ENCODE data around the gene SH3RF3. TPM values are rescaled to one million over a fixed set of nuclear protein-coding genes. Genes with fewer than 3 reads are reported as not detected.

SH3RF3 gene
- total RNA-seq, 1 donor from 2014 or later = 7.3 TPM

DNA sequence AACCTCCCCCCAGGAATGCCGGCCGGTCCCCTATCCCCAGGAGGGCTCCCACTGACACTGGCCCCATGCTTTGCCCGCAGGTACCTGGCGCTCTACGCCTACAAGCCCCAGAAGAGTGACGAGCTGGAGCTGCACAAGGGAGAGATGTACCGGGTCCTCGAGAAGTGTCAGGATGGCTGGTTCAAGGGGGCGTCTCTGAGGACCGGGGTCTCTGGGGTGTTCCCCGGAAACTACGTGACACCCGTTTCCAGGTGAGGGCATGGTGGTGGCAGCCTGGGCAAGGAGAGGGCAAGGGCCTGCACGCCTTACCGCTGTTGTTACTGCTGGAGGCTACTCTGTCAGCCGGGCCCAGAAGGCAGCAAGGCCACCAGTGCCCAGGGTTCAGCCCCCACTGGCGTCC is 303.4 kb downstream of the SH3RF3 start:
- H3K9me3 ChIP-seq (ENCODE audit: insufficient read depth, low read depth, low read length) = no peaks in the 10 kb centered on the region
- H3K9ac ChIP-seq (ENCODE audit: low read length) = no peak overlapping the region
- no peaks in the 10 kb centered on the region for H4K20me1 ChIP-seq (ENCODE audit: insufficient read depth, low read length)
- H3K4me2 ChIP-seq (ENCODE audit: low read length) = no peak overlapping the region
- no peak overlapping the region for H3K4me3 Mint-ChIP-seq (ENCODE audit: unreplicated experiment)
- no peak overlapping the region for H2AFZ ChIP-seq (ENCODE audit: low read depth, low read length)
- no peaks in the 10 kb centered on the region for H3K9me3 Mint-ChIP-seq (ENCODE audit: unreplicated experiment)
- peaks cover 11% of the 10 kb centered on the region for H3K4me1 Mint-ChIP-seq (ENCODE audit: low read depth, unreplicated experiment)
- no peaks in the 10 kb centered on the region for H3K27me3 ChIP-seq (ENCODE audit: insufficient read depth, low read length)
- peaks cover 28% of the 10 kb centered on the region for H3K27me3 Mint-ChIP-seq (ENCODE audit: low read depth, unreplicated experiment)
- H3K36me3 Mint-ChIP-seq (ENCODE audit: low read depth, unreplicated experiment) = peaks cover 25% of the 10 kb centered on the region
- H3K27ac ChIP-seq (ENCODE audit: low read depth, low read length) = no peak overlapping the region
- no peaks in the 10 kb centered on the region for H3K36me3 ChIP-seq (ENCODE audit: insufficient read depth, low read length)
- no peak overlapping the region for H3K27ac Mint-ChIP-seq (ENCODE audit: unreplicated experiment)
- DNase-seq (ENCODE audit: low read depth) (no peak), FAIRE-seq (no peak)
- H3K4me1 ChIP-seq (ENCODE audit: insufficient read depth, low read length) = peaks cover 5% of the 10 kb centered on the region
- no peak overlapping the region for H3K4me3 ChIP-seq (ENCODE audit: insufficient read depth, low read depth, low read length)
- no peak for TF ChIP-seq EZH2 (IDR thresholded peaks at IDR 0.05; ENCODE audit: insufficient read depth, low read length)
- TF ChIP-seq, protein P1, sequence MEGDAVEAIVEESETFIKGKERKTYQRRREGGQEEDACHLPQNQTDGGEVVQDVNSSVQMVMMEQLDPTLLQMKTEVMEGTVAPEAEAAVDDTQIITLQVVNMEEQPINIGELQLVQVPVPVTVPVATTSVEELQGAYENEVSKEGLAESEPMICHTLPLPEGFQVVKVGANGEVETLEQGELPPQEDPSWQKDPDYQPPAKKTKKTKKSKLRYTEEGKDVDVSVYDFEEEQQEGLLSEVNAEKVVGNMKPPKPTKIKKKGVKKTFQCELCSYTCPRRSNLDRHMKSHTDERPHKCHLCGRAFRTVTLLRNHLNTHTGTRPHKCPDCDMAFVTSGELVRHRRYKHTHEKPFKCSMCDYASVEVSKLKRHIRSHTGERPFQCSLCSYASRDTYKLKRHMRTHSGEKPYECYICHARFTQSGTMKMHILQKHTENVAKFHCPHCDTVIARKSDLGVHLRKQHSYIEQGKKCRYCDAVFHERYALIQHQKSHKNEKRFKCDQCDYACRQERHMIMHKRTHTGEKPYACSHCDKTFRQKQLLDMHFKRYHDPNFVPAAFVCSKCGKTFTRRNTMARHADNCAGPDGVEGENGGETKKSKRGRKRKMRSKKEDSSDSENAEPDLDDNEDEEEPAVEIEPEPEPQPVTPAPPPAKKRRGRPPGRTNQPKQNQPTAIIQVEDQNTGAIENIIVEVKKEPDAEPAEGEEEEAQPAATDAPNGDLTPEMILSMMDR (IDR thresholded peaks at IDR 0.05; ENCODE audit: insufficient read depth, low read depth, low read length) = no peak
- H3K79me2 ChIP-seq (ENCODE audit: insufficient read depth, low read length) = no peaks in the 10 kb centered on the region

DNA sequence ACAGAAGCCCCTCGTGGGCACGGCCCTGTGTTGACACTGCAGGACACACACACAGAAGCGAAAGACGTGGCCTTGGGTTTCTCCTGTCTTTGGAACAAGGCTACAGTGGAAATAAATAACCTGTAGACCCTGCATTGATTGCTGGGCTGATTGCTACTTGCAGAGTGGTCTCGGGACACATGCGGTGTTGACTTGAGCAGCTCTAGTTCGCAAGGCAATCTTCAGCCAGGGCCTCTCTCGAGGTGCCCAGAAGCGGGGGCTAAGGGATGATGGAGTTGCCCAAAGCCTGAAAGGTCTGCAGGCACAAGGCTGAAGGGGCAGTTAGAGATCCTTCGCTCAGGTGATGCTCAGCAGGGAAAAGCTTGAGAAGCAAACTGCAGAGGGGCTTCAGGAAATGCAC is 304.5 kb downstream of the SH3RF3 start:
- no peak overlapping the region for H3K4me3 ChIP-seq (ENCODE audit: insufficient read depth, low read depth, low read length)
- no peak overlapping the region for H3K9ac ChIP-seq (ENCODE audit: low read length)
- peaks cover 11% of the 10 kb centered on the region for H3K4me1 Mint-ChIP-seq (ENCODE audit: low read depth, unreplicated experiment)
- H3K27me3 ChIP-seq (ENCODE audit: insufficient read depth, low read length) = no peaks in the 10 kb centered on the region
- H3K27me3 Mint-ChIP-seq (ENCODE audit: low read depth, unreplicated experiment) = peaks cover 23% of the 10 kb centered on the region
- DNase-seq (ENCODE audit: low read depth) = no peak
- H3K4me2 ChIP-seq (ENCODE audit: low read length) = no peak overlapping the region
- no peak overlapping the region for H3K4me3 Mint-ChIP-seq (ENCODE audit: unreplicated experiment)
- peaks cover 24% of the 10 kb centered on the region for H3K36me3 Mint-ChIP-seq (ENCODE audit: low read depth, unreplicated experiment)
- H3K4me1 ChIP-seq (ENCODE audit: insufficient read depth, low read length) = peaks cover 7% of the 10 kb centered on the region
- no peaks in the 10 kb centered on the region for H3K79me2 ChIP-seq (ENCODE audit: insufficient read depth, low read length)
- no peak for FAIRE-seq
- no peak overlapping the region for H3K27ac ChIP-seq (ENCODE audit: low read depth, low read length)
- TF ChIP-seq, protein P1 (IDR thresholded peaks at IDR 0.05; ENCODE audit: insufficient read depth, low read depth, low read length) = no peak
- TF ChIP-seq EZH2 (IDR thresholded peaks at IDR 0.05; ENCODE audit: insufficient read depth, low read length) = no peak
- no peaks in the 10 kb centered on the region for H3K36me3 ChIP-seq (ENCODE audit: insufficient read depth, low read length)
- no peak overlapping the region for H2AFZ ChIP-seq (ENCODE audit: low read depth, low read length)
- H4K20me1 ChIP-seq (ENCODE audit: insufficient read depth, low read length) = no peaks in the 10 kb centered on the region
- no peaks in the 10 kb centered on the region for H3K9me3 ChIP-seq (ENCODE audit: insufficient read depth, low read depth, low read length)
- H3K27ac Mint-ChIP-seq (ENCODE audit: unreplicated experiment) = no peak overlapping the region
- no peaks in the 10 kb centered on the region for H3K9me3 Mint-ChIP-seq (ENCODE audit: unreplicated experiment)

DNA sequence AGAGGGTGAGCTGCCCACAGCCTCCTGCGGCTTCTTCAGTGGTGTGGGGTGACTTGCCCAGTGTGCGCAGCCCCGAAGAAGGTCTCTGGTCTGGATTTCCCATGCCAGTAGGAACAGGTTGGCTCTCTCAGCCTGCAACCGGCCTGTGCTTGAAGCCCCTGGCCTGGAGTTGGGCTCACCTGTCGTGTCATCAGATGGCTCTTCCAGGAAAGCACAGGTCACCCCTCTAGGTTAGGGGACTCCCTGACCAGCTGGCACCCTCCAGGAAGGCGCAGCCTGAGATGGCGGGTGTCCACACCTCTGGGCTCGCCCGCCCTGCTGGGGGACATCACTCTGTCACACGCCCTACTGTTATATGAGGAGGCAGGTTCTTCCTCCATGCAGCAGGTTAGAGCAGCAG is 304.9 kb downstream of the SH3RF3 start:
- H3K79me2 ChIP-seq (ENCODE audit: insufficient read depth, low read length) = no peaks in the 10 kb centered on the region
- Mint-ChIP-seq H3K4me1 (ENCODE audit: low read depth, unreplicated experiment) (peaks cover 15% of the 10 kb centered on the region), H3K36me3 (ENCODE audit: low read depth, unreplicated experiment) (peaks cover 22% of the 10 kb centered on the region), H3K27me3 (ENCODE audit: low read depth, unreplicated experiment) (peaks cover 23% of the 10 kb centered on the region), H3K27ac (ENCODE audit: unreplicated experiment) (no peak overlapping the region), H3K9me3 (ENCODE audit: unreplicated experiment) (no peaks in the 10 kb centered on the region), H3K4me3 (ENCODE audit: unreplicated experiment) (no peak overlapping the region)
- H3K9ac ChIP-seq (ENCODE audit: low read length) = no peak overlapping the region
- no peak overlapping the region for H2AFZ ChIP-seq (ENCODE audit: low read depth, low read length)
- H3K36me3 ChIP-seq (ENCODE audit: insufficient read depth, low read length) = no peaks in the 10 kb centered on the region
- peaks cover 11% of the 10 kb centered on the region for H3K4me1 ChIP-seq (ENCODE audit: insufficient read depth, low read length)
- no peak overlapping the region for H3K4me3 ChIP-seq (ENCODE audit: insufficient read depth, low read depth, low read length)
- H3K27me3 ChIP-seq (ENCODE audit: insufficient read depth, low read length) = no peaks in the 10 kb centered on the region
- FAIRE-seq = no peak
- TF ChIP-seq, protein P1 (IDR thresholded peaks at IDR 0.05; ENCODE audit: insufficient read depth, low read depth, low read length) = no peak
- no peak for TF ChIP-seq EZH2 (IDR thresholded peaks at IDR 0.05; ENCODE audit: insufficient read depth, low read length)
- no peaks in the 10 kb centered on the region for H4K20me1 ChIP-seq (ENCODE audit: insufficient read depth, low read length)
- no peak overlapping the region for H3K4me2 ChIP-seq (ENCODE audit: low read length)
- no peak overlapping the region for H3K27ac ChIP-seq (ENCODE audit: low read depth, low read length)
- H3K9me3 ChIP-seq (ENCODE audit: insufficient read depth, low read depth, low read length) = no peaks in the 10 kb centered on the region
- no peak for DNase-seq (ENCODE audit: low read depth)
